Measurements from ENCODE around the gene FN1.

DNA sequence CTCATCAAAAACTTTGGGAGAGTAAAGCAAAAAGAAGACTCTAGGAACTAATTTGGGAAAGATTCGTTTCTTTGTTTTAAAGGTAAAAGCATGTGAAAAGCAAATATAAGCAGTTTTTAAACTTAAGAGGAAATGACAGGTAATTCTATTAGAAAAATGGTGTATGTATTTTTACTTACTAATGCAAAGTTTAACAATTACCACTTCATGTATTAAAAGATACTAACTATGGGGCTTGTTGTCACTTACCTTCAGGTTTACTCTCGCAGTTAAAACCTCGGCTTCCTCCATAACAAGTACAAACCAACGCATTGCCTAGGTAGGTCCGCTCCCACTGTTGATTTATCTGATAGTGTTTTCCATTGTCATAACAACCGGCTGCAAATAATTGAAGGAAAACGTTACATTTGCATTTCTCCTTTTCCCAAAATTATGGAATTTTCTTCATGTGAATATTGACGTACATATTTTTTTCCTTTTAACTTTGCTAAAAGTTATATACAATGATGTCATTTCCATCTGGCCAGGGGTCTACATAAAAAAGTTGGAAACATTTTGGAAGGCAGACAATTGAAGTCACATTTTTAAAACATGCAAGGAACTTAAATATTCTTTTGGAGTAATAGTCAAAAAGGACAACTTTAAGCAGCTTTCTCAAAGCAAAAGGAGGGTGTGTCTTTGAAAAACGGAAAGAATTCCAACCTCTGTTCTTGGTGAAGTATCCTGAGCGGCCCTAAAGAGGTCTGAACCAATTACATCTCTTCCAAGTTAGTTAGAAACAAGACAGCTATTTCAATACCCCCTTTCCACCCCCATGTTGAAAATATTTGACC lies 1.2 kb downstream of the FN1 start:
- TF ChIP-seq, protein P1, sequence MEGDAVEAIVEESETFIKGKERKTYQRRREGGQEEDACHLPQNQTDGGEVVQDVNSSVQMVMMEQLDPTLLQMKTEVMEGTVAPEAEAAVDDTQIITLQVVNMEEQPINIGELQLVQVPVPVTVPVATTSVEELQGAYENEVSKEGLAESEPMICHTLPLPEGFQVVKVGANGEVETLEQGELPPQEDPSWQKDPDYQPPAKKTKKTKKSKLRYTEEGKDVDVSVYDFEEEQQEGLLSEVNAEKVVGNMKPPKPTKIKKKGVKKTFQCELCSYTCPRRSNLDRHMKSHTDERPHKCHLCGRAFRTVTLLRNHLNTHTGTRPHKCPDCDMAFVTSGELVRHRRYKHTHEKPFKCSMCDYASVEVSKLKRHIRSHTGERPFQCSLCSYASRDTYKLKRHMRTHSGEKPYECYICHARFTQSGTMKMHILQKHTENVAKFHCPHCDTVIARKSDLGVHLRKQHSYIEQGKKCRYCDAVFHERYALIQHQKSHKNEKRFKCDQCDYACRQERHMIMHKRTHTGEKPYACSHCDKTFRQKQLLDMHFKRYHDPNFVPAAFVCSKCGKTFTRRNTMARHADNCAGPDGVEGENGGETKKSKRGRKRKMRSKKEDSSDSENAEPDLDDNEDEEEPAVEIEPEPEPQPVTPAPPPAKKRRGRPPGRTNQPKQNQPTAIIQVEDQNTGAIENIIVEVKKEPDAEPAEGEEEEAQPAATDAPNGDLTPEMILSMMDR (IDR thresholded peaks at IDR 0.05) = no peak
- TF ChIP-seq POLR2A (IDR thresholded peaks at IDR 0.05) = no peak
